Measurements from ENCODE around the gene CCDC14.

GRCh38 chr3:123872621-123873020 lies 88.4 kb downstream of the CCDC14 start:
- no peak for TF ChIP-seq POLR2AphosphoS5 (IDR thresholded peaks at IDR 0.05; ENCODE audit: low read depth)
- TF ChIP-seq EZH2 (IDR thresholded peaks at IDR 0.05; ENCODE audit: low read depth, unreplicated experiment): no peak
- no peak for TF ChIP-seq EZH2phosphoT487 (IDR thresholded peaks at IDR 0.05; ENCODE audit: unreplicated experiment)
- TF ChIP-seq, protein P1, sequence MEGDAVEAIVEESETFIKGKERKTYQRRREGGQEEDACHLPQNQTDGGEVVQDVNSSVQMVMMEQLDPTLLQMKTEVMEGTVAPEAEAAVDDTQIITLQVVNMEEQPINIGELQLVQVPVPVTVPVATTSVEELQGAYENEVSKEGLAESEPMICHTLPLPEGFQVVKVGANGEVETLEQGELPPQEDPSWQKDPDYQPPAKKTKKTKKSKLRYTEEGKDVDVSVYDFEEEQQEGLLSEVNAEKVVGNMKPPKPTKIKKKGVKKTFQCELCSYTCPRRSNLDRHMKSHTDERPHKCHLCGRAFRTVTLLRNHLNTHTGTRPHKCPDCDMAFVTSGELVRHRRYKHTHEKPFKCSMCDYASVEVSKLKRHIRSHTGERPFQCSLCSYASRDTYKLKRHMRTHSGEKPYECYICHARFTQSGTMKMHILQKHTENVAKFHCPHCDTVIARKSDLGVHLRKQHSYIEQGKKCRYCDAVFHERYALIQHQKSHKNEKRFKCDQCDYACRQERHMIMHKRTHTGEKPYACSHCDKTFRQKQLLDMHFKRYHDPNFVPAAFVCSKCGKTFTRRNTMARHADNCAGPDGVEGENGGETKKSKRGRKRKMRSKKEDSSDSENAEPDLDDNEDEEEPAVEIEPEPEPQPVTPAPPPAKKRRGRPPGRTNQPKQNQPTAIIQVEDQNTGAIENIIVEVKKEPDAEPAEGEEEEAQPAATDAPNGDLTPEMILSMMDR (conservative IDR thresholded peaks at IDR 0.05; ENCODE audit: low read depth in 2 of 2): no peak
- no peak for TF ChIP-seq ZNF331 (CRISPR knock-in tag; IDR thresholded peaks at IDR 0.05; ENCODE audit: low read depth)
- TF ChIP-seq CREB1 (CRISPR knock-in tag; IDR thresholded peaks at IDR 0.05; ENCODE audit: low read depth): no peak
- TF ChIP-seq, protein P2, sequence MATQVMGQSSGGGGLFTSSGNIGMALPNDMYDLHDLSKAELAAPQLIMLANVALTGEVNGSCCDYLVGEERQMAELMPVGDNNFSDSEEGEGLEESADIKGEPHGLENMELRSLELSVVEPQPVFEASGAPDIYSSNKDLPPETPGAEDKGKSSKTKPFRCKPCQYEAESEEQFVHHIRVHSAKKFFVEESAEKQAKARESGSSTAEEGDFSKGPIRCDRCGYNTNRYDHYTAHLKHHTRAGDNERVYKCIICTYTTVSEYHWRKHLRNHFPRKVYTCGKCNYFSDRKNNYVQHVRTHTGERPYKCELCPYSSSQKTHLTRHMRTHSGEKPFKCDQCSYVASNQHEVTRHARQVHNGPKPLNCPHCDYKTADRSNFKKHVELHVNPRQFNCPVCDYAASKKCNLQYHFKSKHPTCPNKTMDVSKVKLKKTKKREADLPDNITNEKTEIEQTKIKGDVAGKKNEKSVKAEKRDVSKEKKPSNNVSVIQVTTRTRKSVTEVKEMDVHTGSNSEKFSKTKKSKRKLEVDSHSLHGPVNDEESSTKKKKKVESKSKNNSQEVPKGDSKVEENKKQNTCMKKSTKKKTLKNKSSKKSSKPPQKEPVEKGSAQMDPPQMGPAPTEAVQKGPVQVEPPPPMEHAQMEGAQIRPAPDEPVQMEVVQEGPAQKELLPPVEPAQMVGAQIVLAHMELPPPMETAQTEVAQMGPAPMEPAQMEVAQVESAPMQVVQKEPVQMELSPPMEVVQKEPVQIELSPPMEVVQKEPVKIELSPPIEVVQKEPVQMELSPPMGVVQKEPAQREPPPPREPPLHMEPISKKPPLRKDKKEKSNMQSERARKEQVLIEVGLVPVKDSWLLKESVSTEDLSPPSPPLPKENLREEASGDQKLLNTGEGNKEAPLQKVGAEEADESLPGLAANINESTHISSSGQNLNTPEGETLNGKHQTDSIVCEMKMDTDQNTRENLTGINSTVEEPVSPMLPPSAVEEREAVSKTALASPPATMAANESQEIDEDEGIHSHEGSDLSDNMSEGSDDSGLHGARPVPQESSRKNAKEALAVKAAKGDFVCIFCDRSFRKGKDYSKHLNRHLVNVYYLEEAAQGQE (IDR thresholded peaks at IDR 0.05; ENCODE audit: unreplicated experiment): no peak
